ENCODE results near the gene ZNF829.
A peak's percentile ranks its signal among the peaks of the same experiment; 100 is the strongest.

ZNF829 gene

DNA sequence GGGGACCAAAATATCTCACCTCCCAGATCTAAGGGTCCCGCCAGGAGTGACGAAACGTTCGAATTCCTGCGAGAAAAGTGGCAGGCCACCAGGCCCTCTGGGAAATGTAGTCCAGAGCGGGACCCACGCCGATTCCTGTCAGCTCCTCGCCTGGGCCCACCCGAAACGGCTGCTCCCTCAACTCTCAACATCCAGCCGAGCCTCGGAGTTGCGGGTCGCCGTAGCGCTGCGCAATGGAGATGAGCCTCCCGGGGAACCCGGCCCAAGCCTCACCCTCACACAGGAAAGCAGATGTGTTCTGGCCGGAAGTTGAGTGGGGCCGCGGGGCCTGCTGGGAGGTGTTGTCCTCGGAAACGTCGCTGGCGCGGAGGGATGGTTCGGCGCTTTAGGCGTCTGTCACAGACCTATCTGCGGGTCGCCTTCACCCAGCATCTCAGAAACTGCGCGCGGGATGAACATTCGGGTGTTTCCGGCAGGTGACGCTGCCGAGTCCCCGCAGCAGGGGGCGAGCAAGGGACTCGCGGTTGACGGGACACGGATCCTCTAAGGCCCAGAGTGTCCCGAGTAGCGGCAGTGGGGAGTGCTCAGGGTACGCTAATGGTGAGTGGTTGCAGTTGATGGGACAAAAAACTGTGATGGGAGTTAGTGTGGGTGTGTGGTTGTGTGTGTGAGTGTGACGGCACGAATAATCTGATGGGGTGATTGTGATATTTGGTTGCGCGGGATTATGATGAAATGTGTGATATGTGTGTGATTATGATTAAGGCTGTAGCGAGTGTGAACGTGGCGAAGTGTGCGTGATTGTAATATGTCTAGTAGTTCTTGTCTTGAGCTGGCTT, at the start of gene ZNF829, which contains the start of gene ZNF568:
ZNF829 (minus strand) TSS at position 300 of the 839 bp plus-strand sequence. CDS start 1,124 bp downstream, outside the sequence.
ZNF568 (plus strand) TSS at position 341 of the 839 bp plus-strand sequence. CDS start 6,439 bp downstream, outside the sequence.
- DNase-seq (ENCODE audit: low read depth in 2 of 2): peak; percentile 90 to 92
- TF ChIP-seq, protein P1, sequence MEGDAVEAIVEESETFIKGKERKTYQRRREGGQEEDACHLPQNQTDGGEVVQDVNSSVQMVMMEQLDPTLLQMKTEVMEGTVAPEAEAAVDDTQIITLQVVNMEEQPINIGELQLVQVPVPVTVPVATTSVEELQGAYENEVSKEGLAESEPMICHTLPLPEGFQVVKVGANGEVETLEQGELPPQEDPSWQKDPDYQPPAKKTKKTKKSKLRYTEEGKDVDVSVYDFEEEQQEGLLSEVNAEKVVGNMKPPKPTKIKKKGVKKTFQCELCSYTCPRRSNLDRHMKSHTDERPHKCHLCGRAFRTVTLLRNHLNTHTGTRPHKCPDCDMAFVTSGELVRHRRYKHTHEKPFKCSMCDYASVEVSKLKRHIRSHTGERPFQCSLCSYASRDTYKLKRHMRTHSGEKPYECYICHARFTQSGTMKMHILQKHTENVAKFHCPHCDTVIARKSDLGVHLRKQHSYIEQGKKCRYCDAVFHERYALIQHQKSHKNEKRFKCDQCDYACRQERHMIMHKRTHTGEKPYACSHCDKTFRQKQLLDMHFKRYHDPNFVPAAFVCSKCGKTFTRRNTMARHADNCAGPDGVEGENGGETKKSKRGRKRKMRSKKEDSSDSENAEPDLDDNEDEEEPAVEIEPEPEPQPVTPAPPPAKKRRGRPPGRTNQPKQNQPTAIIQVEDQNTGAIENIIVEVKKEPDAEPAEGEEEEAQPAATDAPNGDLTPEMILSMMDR (IDR thresholded peaks at IDR 0.05; ENCODE audit: low read depth, low read length): peak; percentile 79
- H3K4me3 ChIP-seq (replicated peaks in 1 of 2; ENCODE audit: low read depth in 2 of 2, low read length in 2 of 2): peak within 1 kb of the TSS; percentile 87 to 94

DNA sequence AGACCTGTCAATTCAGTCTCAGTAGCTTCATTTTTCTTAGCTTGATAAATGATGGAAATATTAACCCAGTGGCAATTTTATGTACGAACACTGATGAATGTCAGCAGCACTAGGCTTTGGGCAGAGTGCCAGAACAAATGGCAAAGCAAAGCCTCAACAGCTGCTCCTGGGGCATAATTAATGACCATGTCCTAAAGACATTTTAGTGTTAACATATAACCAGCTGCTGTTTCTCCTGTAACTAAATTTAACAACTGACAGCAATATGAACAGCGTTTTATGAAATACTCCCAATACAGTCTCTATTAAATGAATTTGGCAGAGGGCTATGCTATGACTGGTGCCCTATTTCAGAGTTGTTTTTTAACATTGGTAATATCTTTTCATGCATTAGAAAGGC, 47.2 kb upstream of the ZNF829 start:
- no peak for DNase-seq (ENCODE audit: low read depth in 2 of 2)
- no peak overlapping the region for H3K4me3 ChIP-seq (replicated peaks in 1 of 2; ENCODE audit: low read depth in 2 of 2, low read length in 2 of 2)
- TF ChIP-seq, protein P1 (IDR thresholded peaks at IDR 0.05; ENCODE audit: low read depth, low read length): no peak

DNA sequence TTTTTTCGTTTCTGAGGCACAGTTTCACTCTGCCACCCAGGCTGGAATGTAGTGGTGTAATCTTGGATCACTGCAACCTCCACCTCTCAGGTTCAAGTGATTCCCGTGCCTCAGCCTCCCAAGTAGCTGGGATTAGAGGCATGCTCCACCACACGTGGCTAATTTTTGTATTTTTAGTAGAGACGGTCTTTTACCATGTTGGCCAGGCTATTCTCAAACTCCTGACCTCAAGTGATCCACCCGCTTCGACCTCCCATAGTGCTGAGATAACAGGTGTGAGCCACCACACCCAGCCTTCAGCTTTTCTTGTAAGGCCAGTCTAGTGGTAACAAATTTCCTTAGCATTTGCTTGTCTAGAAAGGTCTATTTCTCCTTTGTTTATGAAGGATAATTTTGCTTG, 46.3 kb upstream of the ZNF829 start:
- TF ChIP-seq, protein P1 (IDR thresholded peaks at IDR 0.05; ENCODE audit: low read depth, low read length): no peak
- H3K4me3 ChIP-seq (replicated peaks in 1 of 2; ENCODE audit: low read depth in 2 of 2, low read length in 2 of 2): no peak overlapping the region
- DNase-seq (ENCODE audit: low read depth in 2 of 2): no peak

DNA sequence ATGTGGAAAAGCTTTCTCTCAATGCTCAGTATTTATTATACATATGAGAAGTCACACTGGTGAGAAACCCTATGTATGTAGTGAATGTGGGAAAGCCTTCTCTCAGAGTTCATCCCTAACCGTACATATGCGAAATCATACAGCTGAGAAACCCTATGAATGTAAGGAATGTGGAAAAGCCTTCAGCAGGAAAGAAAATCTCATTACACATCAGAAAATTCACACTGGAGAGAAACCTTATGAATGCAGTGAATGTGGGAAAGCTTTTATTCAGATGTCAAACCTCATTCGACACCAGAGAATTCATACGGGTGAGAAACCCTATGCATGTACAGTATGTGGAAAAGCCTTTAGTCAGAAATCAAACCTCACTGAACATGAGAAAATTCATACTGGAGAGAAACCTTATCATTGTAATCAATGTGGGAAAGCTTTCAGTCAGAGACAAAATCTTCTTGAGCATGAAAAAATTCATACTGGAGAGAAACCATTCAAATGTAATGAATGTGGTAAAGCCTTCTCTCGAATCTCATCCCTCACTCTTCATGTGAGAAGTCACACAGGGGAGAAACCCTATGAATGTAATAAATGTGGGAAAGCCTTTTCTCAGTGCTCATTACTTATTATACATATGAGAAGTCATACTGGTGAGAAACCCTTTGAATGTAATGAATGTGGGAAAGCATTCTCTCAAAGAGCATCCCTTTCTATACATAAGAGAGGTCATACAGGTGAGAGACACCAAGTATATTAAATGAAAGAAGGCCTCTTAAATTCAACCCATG, 34.4 kb upstream of the ZNF829 start:
- TF ChIP-seq, protein P1 (IDR thresholded peaks at IDR 0.05; ENCODE audit: low read depth, low read length): no peak
- no peak overlapping the region for H3K4me3 ChIP-seq (replicated peaks in 1 of 2; ENCODE audit: low read depth in 2 of 2, low read length in 2 of 2)
- no peak for DNase-seq (ENCODE audit: low read depth in 2 of 2)

DNA sequence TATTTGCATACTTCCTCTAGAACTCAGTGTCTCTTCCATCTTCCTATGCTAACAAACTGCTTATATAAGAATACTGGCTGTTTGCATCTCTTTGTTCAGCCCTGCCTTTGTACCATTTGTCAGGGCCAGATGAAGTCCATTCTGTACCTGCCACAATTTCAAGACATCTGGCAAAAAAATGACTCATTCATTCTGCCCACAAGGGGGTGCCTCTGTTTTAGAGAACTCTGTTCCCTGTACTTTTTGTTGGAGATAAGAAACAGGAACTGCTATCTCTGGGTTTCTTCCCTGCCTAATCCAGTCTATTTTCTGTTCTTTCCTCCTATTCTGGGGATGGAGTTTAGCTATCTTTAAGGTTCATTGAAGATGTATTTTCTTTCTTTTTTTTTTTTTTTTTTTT, 23.1 kb upstream of the ZNF829 start:
- TF ChIP-seq, protein P1 (IDR thresholded peaks at IDR 0.05; ENCODE audit: low read depth, low read length): no peak
- peak in 1 of 2 donors; percentile 8 for DNase-seq (ENCODE audit: low read depth in 2 of 2)
- H3K4me3 ChIP-seq (replicated peaks in 1 of 2; ENCODE audit: low read depth in 2 of 2, low read length in 2 of 2): no peak overlapping the region

DNA sequence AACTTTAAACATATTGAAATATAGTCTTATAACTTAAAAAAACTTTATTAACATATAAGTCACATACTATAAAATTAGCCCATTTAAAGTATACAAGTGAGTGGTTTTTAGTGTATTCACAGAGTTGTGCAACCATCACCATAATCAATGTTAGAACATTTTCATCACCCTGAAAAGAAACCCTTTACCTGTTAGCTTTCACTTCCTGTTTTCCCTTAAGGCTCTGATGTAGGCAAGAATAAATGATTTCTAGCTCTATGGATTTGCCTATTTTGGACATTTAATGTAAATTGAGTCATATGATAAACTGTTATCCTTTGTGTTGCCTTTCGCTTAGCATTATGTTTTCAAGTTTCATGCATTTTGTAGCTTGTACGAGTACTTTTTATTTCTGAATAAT, 15.6 kb upstream of the ZNF829 start:
- H3K4me3 ChIP-seq (replicated peaks in 1 of 2; ENCODE audit: low read depth in 2 of 2, low read length in 2 of 2): no peak overlapping the region
- no peak for DNase-seq (ENCODE audit: low read depth in 2 of 2)
- TF ChIP-seq, protein P1 (IDR thresholded peaks at IDR 0.05; ENCODE audit: low read depth, low read length): no peak
